Brain pericyte (primary cell): ENCODE measurements around the gene GAB4.
"Not testable (repeated sequence)": the region's sequence is repeated elsewhere in the genome, so short reads cannot be mapped to it uniquely, and the experiment has no call there.

Experiments used
- DNase-seq: peaks from one replicate; pipeline ENCODE4 v3.0.0-alpha.2; 2012; ENCODE audit warnings: low read depth, low spot score

The GAB4 gene

GRCh38 chr22:16959345-16959930 is 48.6 kb downstream of the GAB4 start:
- DNase-seq: no peak

- DNase-seq: no peak
These were observed 49.5 kb downstream of the GAB4 start for GRCh38 chr22:16958475-16958874.

- DNase-seq: no peak
These were observed 50.2 kb downstream of the GAB4 start for GRCh38 chr22:16957781-16958180.

- DNase-seq: no peak
These were observed 51.7 kb downstream of the GAB4 start for GRCh38 chr22:16956290-16956689.

- DNase-seq: no peak
These were observed 52.3 kb downstream of the GAB4 start for GRCh38 chr22:16955678-16956210.

GRCh38 chr22:16955081-16955480 is 52.9 kb downstream of the GAB4 start:
- no peak for DNase-seq

- DNase-seq: no peak
These were observed 54.0 kb downstream of the GAB4 start for GRCh38 chr22:16954060-16954403.

- DNase-seq: no peak
These were observed 54.6 kb downstream of the GAB4 start for GRCh38 chr22:16953206-16954059.

GRCh38 chr22:16949561-16949960 is 58.5 kb downstream of the GAB4 start:
- no peak for DNase-seq

- no peak for DNase-seq
These were observed 70.2 kb downstream of the GAB4 start for GRCh38 chr22:16937811-16938210.

GRCh38 chr22:16937209-16937608 is 70.8 kb downstream of the GAB4 start:
- DNase-seq: not testable (repeated sequence)

- no peak for DNase-seq
These were observed 71.4 kb downstream of the GAB4 start for GRCh38 chr22:16936625-16937024.

- DNase-seq: no peak
These were observed 72.8 kb downstream of the GAB4 start for GRCh38 chr22:16935209-16935608.

- DNase-seq: no peak
These were observed 74.4 kb downstream of the GAB4 start for GRCh38 chr22:16933291-16934282.

- no peak for DNase-seq
These were observed 75.4 kb downstream of the GAB4 start for GRCh38 chr22:16932577-16932976.

GRCh38 chr22:16925407-16925966 is 82.5 kb downstream of the GAB4 start:
- no peak for DNase-seq

- DNase-seq: no peak
These were observed 85.3 kb downstream of the GAB4 start for GRCh38 chr22:16922706-16923105.

- no peak for DNase-seq
These were observed 85.9 kb downstream of the GAB4 start for GRCh38 chr22:16922076-16922475.

GRCh38 chr22:16917144-16918003 is 90.6 kb downstream of the GAB4 start:
- DNase-seq: no peak

GRCh38 chr22:16915701-16916100 is 92.3 kb downstream of the GAB4 start:
- DNase-seq: no peak

GRCh38 chr22:16914911-16915310 is 93.1 kb downstream of the GAB4 start:
- not testable (repeated sequence) for DNase-seq
